ENCODE data around the gene OGDHL.

GRCh38 chr10:49713266-49713665 is 48.9 kb downstream of the OGDHL start:
- TF ChIP-seq POLR2A (IDR thresholded peaks at IDR 0.05; ENCODE audit: low read length), result no peak
- no peak for TF ChIP-seq GATA1 (IDR thresholded peaks at IDR 0.05; ENCODE audit: low read depth, low read length)
